ENCODE measurements around the gene TRPM6.
"Not testable (repeated sequence)": the region's sequence is repeated elsewhere in the genome, so short reads cannot be mapped to it uniquely, and the experiment has no call there.

Gene TRPM6

GRCh38 chr9:74907085-74907484, 19.4 kb upstream of the TRPM6 start:
- DNase-seq (ENCODE audit: extremely low read depth, low read depth): no peak
- no peak overlapping the region for H3K4me3 ChIP-seq (replicated peaks; ENCODE audit: low read depth, low read length)
- TF ChIP-seq CTCF (IDR thresholded peaks at IDR 0.05; ENCODE audit: low read depth, low read length, missing control alignments): no peak

- no peak overlapping the region for H3K4me3 ChIP-seq (replicated peaks; ENCODE audit: low read depth, low read length)
- no peak for DNase-seq (ENCODE audit: extremely low read depth, low read depth)
Observed at GRCh38 chr9:74901001-74901400, 13.3 kb upstream of the TRPM6 start.

GRCh38 chr9:74888449-74888848, 728 bp upstream of the TRPM6 start:
- not testable (repeated sequence) for H3K4me3 ChIP-seq (replicated peaks; ENCODE audit: low read depth, low read length); DNase-seq (ENCODE audit: extremely low read depth, low read depth)

More at GRCh38 chr9:74901001-74901400, 13.3 kb upstream of the TRPM6 start:
- no peak for TF ChIP-seq CTCF (IDR thresholded peaks at IDR 0.05; ENCODE audit: low read depth, low read length, missing control alignments)

GRCh38 chr9:74887981-74888370, 255 bp upstream of the TRPM6 start:
- TF ChIP-seq CTCF (IDR thresholded peaks at IDR 0.05; ENCODE audit: low read depth, low read length, missing control alignments): no peak
- DNase-seq (ENCODE audit: extremely low read depth, low read depth): no peak
- H3K4me3 ChIP-seq (replicated peaks; ENCODE audit: low read depth, low read length): no peak overlapping the region

- TF ChIP-seq CTCF (IDR thresholded peaks at IDR 0.05; ENCODE audit: low read depth, low read length, missing control alignments): no peak
- no peak for DNase-seq (ENCODE audit: extremely low read depth, low read depth)
- no peak overlapping the region for H3K4me3 ChIP-seq (replicated peaks; ENCODE audit: low read depth, low read length)
Observed at GRCh38 chr9:74876382-74876949, 11.3 kb downstream of the TRPM6 start.

- TF ChIP-seq CTCF (IDR thresholded peaks at IDR 0.05; ENCODE audit: low read depth, low read length, missing control alignments): no peak
- DNase-seq (ENCODE audit: extremely low read depth, low read depth): no peak
- H3K4me3 ChIP-seq (replicated peaks; ENCODE audit: low read depth, low read length): no peak overlapping the region
Observed at GRCh38 chr9:74875656-74876055, 12.1 kb downstream of the TRPM6 start.

GRCh38 chr9:74874220-74874619, 13.5 kb downstream of the TRPM6 start:
- H3K4me3 ChIP-seq (replicated peaks; ENCODE audit: low read depth, low read length): no peak overlapping the region
- no peak for TF ChIP-seq CTCF (IDR thresholded peaks at IDR 0.05; ENCODE audit: low read depth, low read length, missing control alignments)

More at GRCh38 chr9:74874220-74874619, 13.5 kb downstream of the TRPM6 start:
- no peak for DNase-seq (ENCODE audit: extremely low read depth, low read depth)

Data from HFF-Myc (cell line).